Epithelial cell of proximal tubule (primary cell): ENCODE data around the gene SLC22A1. TPM values are rescaled to one million over a fixed set of nuclear protein-coding genes. Genes with fewer than 3 reads are reported as not detected.

ENCODE experiments used
- DNase-seq: peaks from one replicate; pipeline ENCODE4 v3.0.0-alpha.2; 2011; ENCODE audit warnings: low read depth
- H3K4me3 ChIP-seq: 2 replicates; pipeline ENCODE4 v1.5.1; 2011; ENCODE audit warnings: low read depth, mild to moderate bottlenecking, low read length
- total RNA-seq: library from RNA; depleted of rRNA; stranded (reverse); fragments of >200 nt; gene quantifications from 2 replicates; pipeline ENCODE4 v1.2.3, GENCODE V29; 2015
- TF ChIP-seq, protein P1 (sequence below): conservative IDR thresholded peaks from 2 replicates; pipeline ENCODE4 v1.5.1; 2012; ENCODE audit warnings: low read depth, mild to moderate bottlenecking, low read length

The SLC22A1 gene
- total RNA-seq, 1 donor from 2014 or later = 0.12 TPM

DNA sequence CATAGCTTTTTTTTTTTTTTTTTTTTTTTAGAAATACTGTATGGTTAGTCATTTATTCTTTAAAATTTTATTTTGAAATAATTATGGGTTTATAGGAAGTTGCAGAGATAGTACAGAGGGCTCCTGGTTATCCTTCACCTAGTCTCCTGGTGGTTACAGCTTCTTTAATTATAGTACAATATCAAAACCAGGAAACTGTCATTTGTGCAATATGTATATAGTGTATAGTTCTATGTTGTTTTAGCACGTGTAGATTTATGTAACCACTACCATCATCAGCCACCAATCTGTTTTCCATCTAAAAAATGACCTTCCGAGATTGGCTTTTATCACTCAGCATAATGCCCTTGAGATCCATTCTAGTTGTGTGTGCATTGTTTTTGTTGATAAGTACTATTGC lies 82.3 kb downstream of the SLC22A1 start:
- TF ChIP-seq, protein P1, sequence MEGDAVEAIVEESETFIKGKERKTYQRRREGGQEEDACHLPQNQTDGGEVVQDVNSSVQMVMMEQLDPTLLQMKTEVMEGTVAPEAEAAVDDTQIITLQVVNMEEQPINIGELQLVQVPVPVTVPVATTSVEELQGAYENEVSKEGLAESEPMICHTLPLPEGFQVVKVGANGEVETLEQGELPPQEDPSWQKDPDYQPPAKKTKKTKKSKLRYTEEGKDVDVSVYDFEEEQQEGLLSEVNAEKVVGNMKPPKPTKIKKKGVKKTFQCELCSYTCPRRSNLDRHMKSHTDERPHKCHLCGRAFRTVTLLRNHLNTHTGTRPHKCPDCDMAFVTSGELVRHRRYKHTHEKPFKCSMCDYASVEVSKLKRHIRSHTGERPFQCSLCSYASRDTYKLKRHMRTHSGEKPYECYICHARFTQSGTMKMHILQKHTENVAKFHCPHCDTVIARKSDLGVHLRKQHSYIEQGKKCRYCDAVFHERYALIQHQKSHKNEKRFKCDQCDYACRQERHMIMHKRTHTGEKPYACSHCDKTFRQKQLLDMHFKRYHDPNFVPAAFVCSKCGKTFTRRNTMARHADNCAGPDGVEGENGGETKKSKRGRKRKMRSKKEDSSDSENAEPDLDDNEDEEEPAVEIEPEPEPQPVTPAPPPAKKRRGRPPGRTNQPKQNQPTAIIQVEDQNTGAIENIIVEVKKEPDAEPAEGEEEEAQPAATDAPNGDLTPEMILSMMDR = no peak
- no peak for DNase-seq
- no peak overlapping the region for H3K4me3 ChIP-seq

DNA sequence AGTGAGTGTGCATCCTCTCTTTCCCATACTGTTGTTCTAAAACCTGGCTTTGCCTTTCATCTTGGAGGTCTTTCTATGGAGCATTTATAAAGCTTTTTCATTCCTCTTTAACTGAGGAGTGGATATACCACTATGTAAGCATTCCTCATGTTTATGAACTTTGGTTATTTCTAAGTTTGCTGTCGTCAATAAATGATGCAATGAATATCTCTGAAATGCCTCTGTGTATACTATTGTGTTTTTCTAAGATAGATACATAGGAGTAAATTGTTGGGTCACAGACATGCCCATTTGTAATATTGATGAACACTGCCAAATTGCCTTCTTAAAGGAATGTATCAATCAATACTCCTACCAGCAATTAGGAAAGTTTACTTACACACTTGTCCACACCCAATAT lies 83.1 kb downstream of the SLC22A1 start:
- no peak overlapping the region for H3K4me3 ChIP-seq
- DNase-seq = no peak
- TF ChIP-seq, protein P1 = no peak

DNA sequence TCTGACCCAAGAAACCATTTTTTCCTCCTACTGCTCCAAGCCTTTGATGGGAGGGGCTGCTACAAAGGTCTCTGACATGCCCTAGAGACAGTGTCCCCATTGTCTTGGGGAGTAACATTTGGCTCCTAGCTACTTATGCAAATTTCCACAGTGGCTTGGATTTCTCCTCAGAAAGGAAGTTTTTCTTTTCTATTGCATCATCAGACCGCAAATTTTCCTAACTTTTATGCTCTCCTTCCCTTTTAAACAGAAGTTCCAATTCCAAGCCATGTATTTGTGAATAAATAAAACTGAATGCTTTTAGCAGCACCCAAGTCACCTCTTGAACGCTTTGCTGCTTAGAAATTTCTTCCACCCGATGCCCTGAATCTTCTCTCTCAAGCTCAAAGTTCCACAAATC lies 86.0 kb downstream of the SLC22A1 start:
- DNase-seq = no peak
- no peak overlapping the region for H3K4me3 ChIP-seq
- TF ChIP-seq, protein P1 = no peak

Other genes with a start within 250 kb of the SLC22A1 start
- not detected in 2 replicates for gene MAS1, start 230.8 kb upstream of the SLC22A1 start, total RNA-seq
- gene IGF2R, start 152.7 kb upstream of the SLC22A1 start, total RNA-seq = 50.3 and 50.8 TPM in 2 replicates
- not detected in 2 replicates for gene SLC22A2, start 137.0 kb downstream of the SLC22A1 start, total RNA-seq
- gene SLC22A3, start 226.6 kb downstream of the SLC22A1 start, total RNA-seq = 2.2 and 4.2 TPM in 2 replicates